ENCODE measurements around the gene COMTD1.

COMTD1 gene

DNA sequence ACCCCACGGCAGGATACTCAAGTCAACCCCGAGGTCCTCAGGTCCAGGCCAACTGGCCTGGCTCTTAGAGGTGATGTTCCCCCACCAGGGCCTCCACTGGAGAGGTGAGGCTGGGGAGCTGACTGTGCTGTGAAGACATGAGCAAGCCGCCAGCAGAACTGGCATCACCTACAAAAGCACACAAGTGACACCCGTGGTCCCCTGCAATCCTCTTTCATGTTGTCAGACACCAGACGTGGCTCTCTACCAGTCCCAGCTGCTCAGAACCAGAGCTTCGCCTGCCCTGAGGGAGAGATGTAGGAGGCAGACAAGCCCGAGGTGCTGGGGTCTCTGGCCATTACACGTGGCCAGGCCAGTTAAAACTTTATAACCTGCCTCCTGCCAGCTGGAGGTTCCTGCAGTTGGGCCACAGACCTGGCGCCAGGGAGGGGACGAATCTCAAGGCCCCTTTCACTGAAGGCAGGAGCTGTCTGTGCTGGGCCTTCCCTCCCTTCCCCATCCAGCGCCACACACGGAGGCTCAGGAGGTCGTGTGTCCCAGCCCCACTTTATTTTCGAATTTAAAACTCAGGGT is 2.2 kb downstream of the COMTD1 start:
- Histone ChIP-seq H3K4me1 (peaks cover 0 to 46% (median 20%) of the 10 kb centered on the region in 4 donors), H3K4me3 (peak overlapping the region; percentile 64 to 85), H3K36me3 (peaks cover 0 to 24% (median 13%) of the 10 kb centered on the region in 3 donors), H3K9me3 (no peaks in the 10 kb centered on the region), H3K27me3 (no peaks in the 10 kb centered on the region), H3K27ac (peak overlapping the region; percentile 81 to 83)
- intact Hi-C loops (cut with DNase I; ENCODE audit: low total_unique reads): loop anchor here (5.0 to 10.0 kb wide), 2 partner anchors 46 to 409 kb away; partner anchors contain the start of gene KAT6B
- DNase-seq: no peak
- TF ChIP-seq, protein P1, sequence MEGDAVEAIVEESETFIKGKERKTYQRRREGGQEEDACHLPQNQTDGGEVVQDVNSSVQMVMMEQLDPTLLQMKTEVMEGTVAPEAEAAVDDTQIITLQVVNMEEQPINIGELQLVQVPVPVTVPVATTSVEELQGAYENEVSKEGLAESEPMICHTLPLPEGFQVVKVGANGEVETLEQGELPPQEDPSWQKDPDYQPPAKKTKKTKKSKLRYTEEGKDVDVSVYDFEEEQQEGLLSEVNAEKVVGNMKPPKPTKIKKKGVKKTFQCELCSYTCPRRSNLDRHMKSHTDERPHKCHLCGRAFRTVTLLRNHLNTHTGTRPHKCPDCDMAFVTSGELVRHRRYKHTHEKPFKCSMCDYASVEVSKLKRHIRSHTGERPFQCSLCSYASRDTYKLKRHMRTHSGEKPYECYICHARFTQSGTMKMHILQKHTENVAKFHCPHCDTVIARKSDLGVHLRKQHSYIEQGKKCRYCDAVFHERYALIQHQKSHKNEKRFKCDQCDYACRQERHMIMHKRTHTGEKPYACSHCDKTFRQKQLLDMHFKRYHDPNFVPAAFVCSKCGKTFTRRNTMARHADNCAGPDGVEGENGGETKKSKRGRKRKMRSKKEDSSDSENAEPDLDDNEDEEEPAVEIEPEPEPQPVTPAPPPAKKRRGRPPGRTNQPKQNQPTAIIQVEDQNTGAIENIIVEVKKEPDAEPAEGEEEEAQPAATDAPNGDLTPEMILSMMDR (IDR thresholded peaks at IDR 0.05): no peak

DNA sequence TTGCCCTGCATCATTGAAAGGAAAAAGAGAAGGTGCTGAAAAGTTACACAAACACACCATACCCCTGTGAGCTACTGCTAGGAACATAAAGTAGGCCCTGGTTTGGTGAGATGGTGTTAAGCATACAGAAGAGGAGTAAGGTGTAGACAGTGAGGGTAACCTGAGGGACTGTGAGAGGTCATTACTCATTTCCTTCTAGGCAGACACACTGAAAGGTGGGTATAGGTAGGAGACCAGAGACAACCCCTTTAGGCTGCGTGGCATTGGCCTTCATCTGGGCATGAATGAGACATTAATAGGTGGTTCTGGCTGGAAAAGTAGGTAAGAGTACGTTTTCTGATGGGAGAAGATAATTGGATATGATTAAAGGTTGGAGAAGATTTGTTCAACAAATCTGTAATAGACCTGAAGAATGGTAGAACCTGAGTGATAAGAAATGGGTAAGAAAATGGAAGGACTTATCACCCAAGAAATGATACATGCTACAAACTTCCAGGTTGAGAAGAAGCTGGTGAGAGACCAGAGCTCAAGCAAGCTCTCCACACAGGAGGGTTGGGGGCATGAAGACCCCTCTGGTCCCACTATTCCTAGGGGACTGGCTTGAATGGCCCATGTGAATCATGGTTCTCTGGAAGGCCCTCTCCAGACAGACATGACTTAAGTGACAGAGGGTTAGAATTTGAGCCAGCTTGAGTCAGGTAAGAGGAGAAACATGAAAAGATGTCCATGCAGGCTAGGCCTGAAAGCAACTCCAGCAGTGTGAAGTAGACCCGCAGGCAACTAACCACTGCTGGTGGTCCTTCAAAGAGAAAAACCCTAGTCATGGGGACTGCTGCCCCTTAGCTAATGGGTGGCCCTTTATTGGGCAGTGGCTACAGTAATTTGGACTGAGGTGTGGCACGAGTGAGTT is 3.8 kb downstream of the COMTD1 start:
- intact Hi-C loops (cut with DNase I; ENCODE audit: low total_unique reads): loop anchor here (5.0 to 10.0 kb wide), 2 partner anchors 45 to 407 kb away; partner anchors contain the start of gene KAT6B
- Histone ChIP-seq H3K4me1 (peaks cover 0 to 62% (median 31%) of the 10 kb centered on the region in 4 donors), H3K27me3 (no peaks in the 10 kb centered on the region), H3K36me3 (peaks cover 0 to 28% (median 13%) of the 10 kb centered on the region in 3 donors), H3K4me3 (no peak overlapping the region), H3K9me3 (no peaks in the 10 kb centered on the region), H3K27ac (peak overlapping the region in 1 of 2 donors; percentile 8)
- TF ChIP-seq, protein P1 (IDR thresholded peaks at IDR 0.05): no peak
- no peak for DNase-seq

DNA sequence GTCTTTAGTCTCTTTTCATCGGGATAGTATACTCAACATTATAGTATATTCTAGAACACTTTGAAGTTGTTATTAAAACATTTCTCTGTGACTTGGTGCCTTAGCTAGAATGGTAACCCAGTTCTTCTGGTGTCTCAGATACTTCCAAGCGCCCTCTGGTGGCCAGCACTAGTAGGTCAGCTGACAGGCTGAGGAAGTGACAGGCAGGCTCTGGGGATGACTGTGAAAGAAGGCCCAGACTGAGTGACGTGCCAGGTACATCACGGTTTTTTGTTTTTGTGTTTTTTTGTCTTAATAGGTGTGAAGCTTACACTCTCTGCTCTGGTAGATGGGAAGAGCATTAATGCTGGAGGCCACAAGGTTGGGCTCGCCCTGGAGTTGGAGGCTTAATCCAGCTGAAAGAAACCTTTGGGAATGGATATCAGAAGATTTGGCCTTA is 5.1 kb downstream of the COMTD1 start:
- H3K4me1 ChIP-seq: peaks cover 0 to 69% (median 39%) of the 10 kb centered on the region in 4 donors
- peak overlapping the region in 1 of 2 donors; percentile 20 for H3K27ac ChIP-seq
- intact Hi-C loops (cut with DNase I; ENCODE audit: low total_unique reads): loop anchor here (5.0 to 10.0 kb wide), 2 partner anchors 43 to 406 kb away; partner anchors contain the start of gene KAT6B
- peak; percentile 92 to 96 for DNase-seq
- TF ChIP-seq, protein P1 (IDR thresholded peaks at IDR 0.05): peak; percentile 88 to 90
- H3K27me3 ChIP-seq: no peaks in the 10 kb centered on the region
- H3K4me3 ChIP-seq: no peak overlapping the region
- no peaks in the 10 kb centered on the region for H3K9me3 ChIP-seq
- peaks cover 0 to 28% (median 13%) of the 10 kb centered on the region in 3 donors for H3K36me3 ChIP-seq

DNA sequence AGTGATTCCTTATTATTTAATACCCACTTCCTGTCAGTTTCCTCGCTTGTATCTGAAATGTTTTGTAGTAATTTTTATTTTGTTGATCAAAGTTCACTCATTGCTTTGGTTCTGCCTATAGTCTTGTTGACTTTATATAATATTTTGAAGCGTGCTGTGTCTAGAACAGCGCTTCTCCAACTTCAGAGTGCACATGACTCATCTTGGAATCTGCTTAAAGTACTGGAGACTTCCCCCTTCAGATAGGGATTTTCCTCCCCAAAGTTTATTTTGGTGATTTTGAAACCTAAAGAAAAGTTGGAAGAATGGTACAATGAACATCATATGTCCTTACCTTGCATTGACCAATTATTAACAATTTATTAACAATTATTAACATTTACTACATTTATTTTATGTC is 5.8 kb downstream of the COMTD1 start:
- Histone ChIP-seq H3K27ac (peak overlapping the region in 1 of 2 donors; percentile 20), H3K36me3 (peaks cover 0 to 28% (median 13%) of the 10 kb centered on the region in 3 donors), H3K9me3 (no peaks in the 10 kb centered on the region), H3K4me1 (peaks cover 0 to 69% (median 40%) of the 10 kb centered on the region in 4 donors), H3K27me3 (no peaks in the 10 kb centered on the region), H3K4me3 (no peak overlapping the region)
- DNase-seq: no peak
- intact Hi-C loops (cut with DNase I; ENCODE audit: low total_unique reads): loop anchor here (5.0 to 10.0 kb wide), 2 partner anchors 43 to 405 kb away; partner anchors contain the start of gene KAT6B
- TF ChIP-seq, protein P1 (IDR thresholded peaks at IDR 0.05): no peak

DNA sequence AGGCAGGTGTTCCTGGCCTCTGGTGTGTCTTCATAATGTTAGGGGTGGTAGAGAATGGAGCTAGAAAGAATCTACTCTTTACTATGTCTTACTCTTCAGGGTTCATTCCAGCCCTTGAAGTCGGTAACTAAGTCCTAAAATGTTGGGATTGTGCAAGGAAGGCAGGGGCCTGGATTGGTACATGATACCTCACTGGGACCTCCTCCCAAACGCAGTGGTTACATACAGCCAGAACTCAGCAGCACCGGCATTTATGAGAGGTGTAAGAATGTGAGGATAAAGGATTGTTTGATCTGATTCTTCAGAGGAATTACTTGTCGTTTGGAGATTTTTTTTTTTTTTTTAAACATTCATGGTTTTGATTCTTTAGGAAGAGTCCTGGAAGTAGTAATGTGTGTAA is 6.9 kb downstream of the COMTD1 start:
- Histone ChIP-seq H3K27ac (peak overlapping the region; percentile 6 to 20), H3K36me3 (peaks cover 3 to 32% (median 16%) of the 10 kb centered on the region in 3 donors), H3K27me3 (no peaks in the 10 kb centered on the region), H3K9me3 (no peaks in the 10 kb centered on the region), H3K4me1 (peaks cover 0 to 70% (median 46%) of the 10 kb centered on the region in 4 donors), H3K4me3 (no peak overlapping the region)
- DNase-seq: no peak
- TF ChIP-seq, protein P1 (IDR thresholded peaks at IDR 0.05): no peak
- intact Hi-C loops (cut with DNase I; ENCODE audit: low total_unique reads): no loop called here

Measured in tibial artery (tissue), 4 donors.